ENCODE results near the gene CERS6.

DNA sequence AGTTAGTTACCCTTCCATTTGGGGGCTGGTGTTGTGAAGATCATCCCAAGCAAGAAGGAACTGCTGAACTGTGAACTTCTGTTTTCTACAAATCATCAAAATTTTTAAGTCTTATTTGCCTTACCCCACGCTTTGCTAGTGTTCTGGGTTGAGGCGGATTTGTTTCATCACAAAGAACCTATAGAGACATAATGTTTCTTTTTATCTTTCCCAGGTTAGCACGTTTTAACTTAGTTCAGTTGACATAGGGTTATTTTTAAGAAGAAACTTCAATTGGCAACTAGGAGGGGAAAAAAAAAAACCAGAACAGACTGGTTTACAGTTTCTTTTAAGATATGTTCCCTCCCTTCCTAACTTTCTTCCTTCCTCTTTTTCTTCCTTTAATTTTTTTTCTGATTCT is 31.1 kb upstream of the CERS6 start:
- TF ChIP-seq, protein P1, sequence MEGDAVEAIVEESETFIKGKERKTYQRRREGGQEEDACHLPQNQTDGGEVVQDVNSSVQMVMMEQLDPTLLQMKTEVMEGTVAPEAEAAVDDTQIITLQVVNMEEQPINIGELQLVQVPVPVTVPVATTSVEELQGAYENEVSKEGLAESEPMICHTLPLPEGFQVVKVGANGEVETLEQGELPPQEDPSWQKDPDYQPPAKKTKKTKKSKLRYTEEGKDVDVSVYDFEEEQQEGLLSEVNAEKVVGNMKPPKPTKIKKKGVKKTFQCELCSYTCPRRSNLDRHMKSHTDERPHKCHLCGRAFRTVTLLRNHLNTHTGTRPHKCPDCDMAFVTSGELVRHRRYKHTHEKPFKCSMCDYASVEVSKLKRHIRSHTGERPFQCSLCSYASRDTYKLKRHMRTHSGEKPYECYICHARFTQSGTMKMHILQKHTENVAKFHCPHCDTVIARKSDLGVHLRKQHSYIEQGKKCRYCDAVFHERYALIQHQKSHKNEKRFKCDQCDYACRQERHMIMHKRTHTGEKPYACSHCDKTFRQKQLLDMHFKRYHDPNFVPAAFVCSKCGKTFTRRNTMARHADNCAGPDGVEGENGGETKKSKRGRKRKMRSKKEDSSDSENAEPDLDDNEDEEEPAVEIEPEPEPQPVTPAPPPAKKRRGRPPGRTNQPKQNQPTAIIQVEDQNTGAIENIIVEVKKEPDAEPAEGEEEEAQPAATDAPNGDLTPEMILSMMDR (IDR thresholded peaks at IDR 0.05): no peak
- TF ChIP-seq TCF7L2 (IDR thresholded peaks at IDR 0.05; ENCODE audit: low read depth, low read length): no peak
- no peak for TF ChIP-seq POLR2AphosphoS5 (IDR thresholded peaks at IDR 0.05; ENCODE audit: low read depth, low read length)
- TF ChIP-seq, protein P2, sequence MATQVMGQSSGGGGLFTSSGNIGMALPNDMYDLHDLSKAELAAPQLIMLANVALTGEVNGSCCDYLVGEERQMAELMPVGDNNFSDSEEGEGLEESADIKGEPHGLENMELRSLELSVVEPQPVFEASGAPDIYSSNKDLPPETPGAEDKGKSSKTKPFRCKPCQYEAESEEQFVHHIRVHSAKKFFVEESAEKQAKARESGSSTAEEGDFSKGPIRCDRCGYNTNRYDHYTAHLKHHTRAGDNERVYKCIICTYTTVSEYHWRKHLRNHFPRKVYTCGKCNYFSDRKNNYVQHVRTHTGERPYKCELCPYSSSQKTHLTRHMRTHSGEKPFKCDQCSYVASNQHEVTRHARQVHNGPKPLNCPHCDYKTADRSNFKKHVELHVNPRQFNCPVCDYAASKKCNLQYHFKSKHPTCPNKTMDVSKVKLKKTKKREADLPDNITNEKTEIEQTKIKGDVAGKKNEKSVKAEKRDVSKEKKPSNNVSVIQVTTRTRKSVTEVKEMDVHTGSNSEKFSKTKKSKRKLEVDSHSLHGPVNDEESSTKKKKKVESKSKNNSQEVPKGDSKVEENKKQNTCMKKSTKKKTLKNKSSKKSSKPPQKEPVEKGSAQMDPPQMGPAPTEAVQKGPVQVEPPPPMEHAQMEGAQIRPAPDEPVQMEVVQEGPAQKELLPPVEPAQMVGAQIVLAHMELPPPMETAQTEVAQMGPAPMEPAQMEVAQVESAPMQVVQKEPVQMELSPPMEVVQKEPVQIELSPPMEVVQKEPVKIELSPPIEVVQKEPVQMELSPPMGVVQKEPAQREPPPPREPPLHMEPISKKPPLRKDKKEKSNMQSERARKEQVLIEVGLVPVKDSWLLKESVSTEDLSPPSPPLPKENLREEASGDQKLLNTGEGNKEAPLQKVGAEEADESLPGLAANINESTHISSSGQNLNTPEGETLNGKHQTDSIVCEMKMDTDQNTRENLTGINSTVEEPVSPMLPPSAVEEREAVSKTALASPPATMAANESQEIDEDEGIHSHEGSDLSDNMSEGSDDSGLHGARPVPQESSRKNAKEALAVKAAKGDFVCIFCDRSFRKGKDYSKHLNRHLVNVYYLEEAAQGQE (IDR thresholded peaks at IDR 0.05; ENCODE audit: insufficient read depth in 1 of 2, low read depth in 2 of 2, low read length in 1 of 2): no peak
- no peak for TF ChIP-seq SIN3A (IDR thresholded peaks at IDR 0.05; ENCODE audit: borderline replicate concordance, insufficient read depth, low read depth, low read length)
